ENCODE results near the gene ZNF853. TPM values are rescaled to one million over a fixed set of nuclear protein-coding genes. Genes with fewer than 3 reads are reported as not detected.
"Not testable (repeated sequence)": the region's sequence is repeated elsewhere in the genome, so short reads cannot be mapped to it uniquely, and the experiment has no call there.

The ZNF853 gene
- total RNA-seq, 2 experiments from 2014 or later, result 0.55 to 0.60 TPM

DNA sequence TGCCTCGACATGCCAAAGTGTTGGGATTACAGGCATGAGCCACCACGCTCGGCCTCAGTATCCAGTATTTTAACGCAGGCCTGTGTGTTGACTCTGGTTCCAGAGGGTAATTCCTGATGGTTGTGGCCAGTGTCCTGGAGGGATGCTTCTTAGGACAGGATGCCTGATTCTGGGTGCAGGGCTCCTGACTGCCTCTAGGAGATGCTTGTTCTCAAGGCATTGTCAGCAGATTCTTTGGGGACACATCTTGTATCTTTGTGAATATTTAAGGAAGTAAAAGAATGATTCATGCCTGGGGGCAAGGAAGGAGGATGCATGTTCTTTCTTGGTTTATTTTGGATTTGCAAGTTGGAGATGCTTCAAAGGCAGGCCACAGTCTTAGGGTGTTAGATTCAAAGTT, 36.0 kb upstream of the ZNF853 start:
- ChIA-PET CTCF (ENCODE audit: unreplicated experiment) (no interaction called here), POLR2A (interaction anchor here (0.6 to 1.9 kb wide), 3 partner anchors 11 to 45 kb away, joined by 3 to 5 read pairs (median 4); partner anchors contain the start of gene INTS15)
- H4K20me1 ChIP-seq (ENCODE audit: insufficient read depth, low read length), result no peaks in the 10 kb centered on the region
- H3K4me2 ChIP-seq (ENCODE audit: low read length), result peak overlapping the region; percentile 46
- intact Hi-C loops (cut with micrococcal nuclease; ENCODE audit: unreplicated experiment), result no loop called here
- no peak overlapping the region for H2AFZ ChIP-seq (ENCODE audit: low read length)
- H3K27ac ChIP-seq (ENCODE audit: low read depth, low read length, poor library complexity, severe bottlenecking), result peak overlapping the region; percentile 99
- peak; percentile 59 for DNase-seq (ENCODE audit: low spot score)
- H3K79me2 ChIP-seq (ENCODE audit: insufficient read depth, low read depth, low read length), result peaks cover 25% of the 10 kb centered on the region; the same call in 1 of the 2 replicates
- no peak for TF ChIP-seq EZH2phosphoT487 (IDR thresholded peaks at IDR 0.05; ENCODE audit: borderline replicate concordance, low read depth, low read length)
- TF ChIP-seq, protein P1, sequence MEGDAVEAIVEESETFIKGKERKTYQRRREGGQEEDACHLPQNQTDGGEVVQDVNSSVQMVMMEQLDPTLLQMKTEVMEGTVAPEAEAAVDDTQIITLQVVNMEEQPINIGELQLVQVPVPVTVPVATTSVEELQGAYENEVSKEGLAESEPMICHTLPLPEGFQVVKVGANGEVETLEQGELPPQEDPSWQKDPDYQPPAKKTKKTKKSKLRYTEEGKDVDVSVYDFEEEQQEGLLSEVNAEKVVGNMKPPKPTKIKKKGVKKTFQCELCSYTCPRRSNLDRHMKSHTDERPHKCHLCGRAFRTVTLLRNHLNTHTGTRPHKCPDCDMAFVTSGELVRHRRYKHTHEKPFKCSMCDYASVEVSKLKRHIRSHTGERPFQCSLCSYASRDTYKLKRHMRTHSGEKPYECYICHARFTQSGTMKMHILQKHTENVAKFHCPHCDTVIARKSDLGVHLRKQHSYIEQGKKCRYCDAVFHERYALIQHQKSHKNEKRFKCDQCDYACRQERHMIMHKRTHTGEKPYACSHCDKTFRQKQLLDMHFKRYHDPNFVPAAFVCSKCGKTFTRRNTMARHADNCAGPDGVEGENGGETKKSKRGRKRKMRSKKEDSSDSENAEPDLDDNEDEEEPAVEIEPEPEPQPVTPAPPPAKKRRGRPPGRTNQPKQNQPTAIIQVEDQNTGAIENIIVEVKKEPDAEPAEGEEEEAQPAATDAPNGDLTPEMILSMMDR (conservative IDR thresholded peaks at IDR 0.05; ENCODE audit: low read length), result peak; percentile 62
- peaks cover 31% of the 10 kb centered on the region for H3K36me3 ChIP-seq (ENCODE audit: insufficient read depth, low read length)
- H3K4me3 ChIP-seq (ENCODE audit: low read depth, low read length, poor library complexity, severe bottlenecking), result no peak overlapping the region
- peaks cover 90% of the 10 kb centered on the region for H3K4me1 ChIP-seq (ENCODE audit: insufficient read depth, low read length, poor library complexity, severe bottlenecking)
- H3K9me3 ChIP-seq (ENCODE audit: low read length), result peaks cover 13% of the 10 kb centered on the region; the same call in 1 of the 2 replicates
- no TSS peak for BruUV-seq (replicated peaks)
- no peaks in the 10 kb centered on the region for H3K9me2 ChIP-seq (ENCODE audit: insufficient read depth, low read length)

DNA sequence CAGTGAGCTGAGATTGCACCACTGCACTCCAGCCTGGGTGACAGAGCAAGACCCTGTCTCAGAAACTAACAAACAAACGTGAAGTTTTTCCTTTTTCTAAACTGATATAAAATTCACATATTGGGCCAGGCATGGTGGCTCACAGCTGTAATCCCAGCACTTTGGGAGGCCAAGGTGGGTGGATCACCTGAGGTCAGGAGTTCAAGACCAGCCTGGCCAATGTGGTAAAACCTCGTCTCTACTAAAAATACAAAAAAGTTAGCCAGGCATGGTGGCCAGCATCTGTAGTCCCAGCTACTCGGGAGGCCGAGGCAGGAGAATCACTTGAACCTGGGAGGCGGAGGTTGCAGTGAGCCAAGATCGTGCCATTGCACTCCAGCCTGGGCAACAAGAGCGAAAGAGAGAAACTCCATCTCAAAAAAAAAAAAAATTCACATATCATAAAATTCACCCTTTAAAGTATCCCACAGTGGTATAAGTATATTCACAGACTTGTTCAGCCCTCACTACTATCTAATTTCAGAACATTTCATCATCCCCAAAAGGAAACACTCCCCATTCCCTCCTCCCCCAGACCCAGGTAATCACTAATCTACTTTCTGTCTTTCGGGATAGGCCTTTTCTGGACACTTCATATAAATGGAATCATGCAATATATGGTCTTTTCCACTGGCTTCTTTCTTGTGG, 29.5 kb upstream of the ZNF853 start:
- H3K4me3 ChIP-seq (ENCODE audit: low read depth, low read length, poor library complexity, severe bottlenecking); H3K9me3 ChIP-seq (ENCODE audit: low read length); H2AFZ ChIP-seq (ENCODE audit: low read length); BruUV-seq (replicated peaks); H3K9me2 ChIP-seq (ENCODE audit: insufficient read depth, low read length); intact Hi-C loops (cut with micrococcal nuclease; ENCODE audit: unreplicated experiment); DNase-seq (ENCODE audit: low spot score); H3K79me2 ChIP-seq (ENCODE audit: insufficient read depth, low read depth, low read length); H3K27ac ChIP-seq (ENCODE audit: low read depth, low read length, poor library complexity, severe bottlenecking); POLR2A ChIA-PET; H4K20me1 ChIP-seq (ENCODE audit: insufficient read depth, low read length); H3K4me2 ChIP-seq (ENCODE audit: low read length): not testable (repeated sequence)
- peaks cover 71% of the 10 kb centered on the region for H3K36me3 ChIP-seq (ENCODE audit: insufficient read depth, low read length)
- peaks cover 53% of the 10 kb centered on the region for H3K4me1 ChIP-seq (ENCODE audit: insufficient read depth, low read length, poor library complexity, severe bottlenecking)
- CTCF ChIA-PET (ENCODE audit: unreplicated experiment), result interaction anchor here (0.8 kb wide), 1 partner anchor 15 kb away, joined by 5 read pairs; no protein-coding TSS in a partner anchor

DNA sequence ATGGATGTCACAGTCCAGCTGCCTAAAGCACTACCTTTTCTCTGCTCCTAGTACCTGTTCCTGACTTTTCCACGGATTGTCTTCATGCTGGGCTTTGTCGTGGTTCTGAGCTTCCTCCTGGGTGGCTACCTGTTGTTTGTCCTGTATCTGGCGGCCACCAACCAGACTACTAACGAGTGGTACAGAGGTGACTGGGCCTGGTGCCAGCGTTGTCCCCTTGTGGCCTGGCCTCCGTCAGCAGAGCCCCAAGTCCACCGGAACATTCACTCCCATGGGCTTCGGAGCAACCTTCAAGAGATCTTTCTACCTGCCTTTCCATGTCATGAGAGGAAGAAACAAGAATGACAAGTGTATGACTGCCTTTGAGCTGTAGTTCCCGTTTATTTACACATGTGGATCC, 26.8 kb upstream of the ZNF853 start:
- H3K4me1 ChIP-seq (ENCODE audit: insufficient read depth, low read length, poor library complexity, severe bottlenecking), result peaks cover 33% of the 10 kb centered on the region
- peak overlapping the region; percentile 72 for H3K27ac ChIP-seq (ENCODE audit: low read depth, low read length, poor library complexity, severe bottlenecking)
- H4K20me1 ChIP-seq (ENCODE audit: insufficient read depth, low read length), result no peaks in the 10 kb centered on the region
- H3K9me2 ChIP-seq (ENCODE audit: insufficient read depth, low read length), result no peaks in the 10 kb centered on the region
- no peak overlapping the region for H2AFZ ChIP-seq (ENCODE audit: low read length)
- POLR2A ChIA-PET, result interaction anchor here (0.9 kb wide), 1 partner anchor 11 kb away, joined by 4 read pairs; the partner anchor contains the start of gene ZDHHC4
- no peak for DNase-seq (ENCODE audit: low spot score)
- no TSS peak for BruUV-seq (replicated peaks)
- H3K36me3 ChIP-seq (ENCODE audit: insufficient read depth, low read length), result peaks cover 79% of the 10 kb centered on the region
- intact Hi-C loops (cut with micrococcal nuclease; ENCODE audit: unreplicated experiment), result no loop called here
- peaks cover 13% of the 10 kb centered on the region for H3K79me2 ChIP-seq (ENCODE audit: insufficient read depth, low read depth, low read length)
- H3K4me3 ChIP-seq (ENCODE audit: low read depth, low read length, poor library complexity, severe bottlenecking), result no peak overlapping the region
- CTCF ChIA-PET (ENCODE audit: unreplicated experiment), result no interaction called here
- peak overlapping the region; percentile 86; the same call in 1 of the 2 replicates for H3K4me2 ChIP-seq (ENCODE audit: low read length)
- TF ChIP-seq, protein P1 (conservative IDR thresholded peaks at IDR 0.05; ENCODE audit: low read length), result no peak
- TF ChIP-seq EZH2phosphoT487 (IDR thresholded peaks at IDR 0.05; ENCODE audit: borderline replicate concordance, low read depth, low read length), result no peak
- no peaks in the 10 kb centered on the region for H3K9me3 ChIP-seq (ENCODE audit: low read length)

All from OCI-LY7 (cell line).